PFSK-1 (cell line): ENCODE measurements around the gene THOC7.

Experiments used
- FOXP2 ChIP-seq: optimal IDR thresholded peaks from 2 replicates; pipeline ENCODE3; 2011; ENCODE audit warnings: borderline replicate concordance, control low read depth, inconsistent platforms; ENCODE audit not compliant: insufficient read depth; ENCODE audit errors: extremely low read length, extremely low read depth
- POLR2AphosphoS5 ChIP-seq: IDR thresholded peaks from 2 replicates; pipeline ENCODE4 v1.6.1; 2012; ENCODE audit warnings: low read depth, mild to moderate bottlenecking, control low read depth, low read length, moderate library complexity
- SIN3A ChIP-seq: IDR thresholded peaks from 2 replicates; pipeline ENCODE4 v1.6.1; 2012; ENCODE audit warnings: mild to moderate bottlenecking, low read length, moderate library complexity, borderline replicate concordance; ENCODE audit not compliant: insufficient read depth
- TAF1 ChIP-seq: IDR thresholded peaks from 2 replicates; pipeline ENCODE4 v1.6.1; 2012; ENCODE audit warnings: low read length, control low read depth, borderline replicate concordance; ENCODE audit not compliant: insufficient read depth
- TF ChIP-seq, protein P1 (sequence below), 2 experiments: IDR thresholded peaks; 2 replicates each; pipeline versions ENCODE4 v1.6.1 to v1.8.0; 2011 to 2012; ENCODE audit warnings: low read depth in 2 of 2, low read length in 2 of 2, control low read depth in 1 of 2, inconsistent platforms in 1 of 2, mild to moderate bottlenecking in 1 of 2, moderate library complexity in 1 of 2; ENCODE audit not compliant: insufficient read depth in 1 of 2

DNA sequence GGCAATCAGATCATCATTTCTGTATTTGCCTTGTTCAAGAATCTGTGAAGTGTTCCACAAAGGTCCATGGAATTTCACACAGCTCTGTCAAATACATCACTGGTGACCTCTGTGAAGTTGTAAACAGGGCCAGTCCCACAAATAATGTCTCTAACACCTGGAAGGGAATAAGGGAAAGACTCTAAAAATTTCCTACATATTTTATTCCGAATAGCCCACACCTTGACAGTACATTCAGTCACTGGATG lies 44.5 kb downstream of the THOC7 start, which contains the start of gene C3orf49:
- no peak for TF ChIP-seq POLR2AphosphoS5
- TF ChIP-seq, protein P1, sequence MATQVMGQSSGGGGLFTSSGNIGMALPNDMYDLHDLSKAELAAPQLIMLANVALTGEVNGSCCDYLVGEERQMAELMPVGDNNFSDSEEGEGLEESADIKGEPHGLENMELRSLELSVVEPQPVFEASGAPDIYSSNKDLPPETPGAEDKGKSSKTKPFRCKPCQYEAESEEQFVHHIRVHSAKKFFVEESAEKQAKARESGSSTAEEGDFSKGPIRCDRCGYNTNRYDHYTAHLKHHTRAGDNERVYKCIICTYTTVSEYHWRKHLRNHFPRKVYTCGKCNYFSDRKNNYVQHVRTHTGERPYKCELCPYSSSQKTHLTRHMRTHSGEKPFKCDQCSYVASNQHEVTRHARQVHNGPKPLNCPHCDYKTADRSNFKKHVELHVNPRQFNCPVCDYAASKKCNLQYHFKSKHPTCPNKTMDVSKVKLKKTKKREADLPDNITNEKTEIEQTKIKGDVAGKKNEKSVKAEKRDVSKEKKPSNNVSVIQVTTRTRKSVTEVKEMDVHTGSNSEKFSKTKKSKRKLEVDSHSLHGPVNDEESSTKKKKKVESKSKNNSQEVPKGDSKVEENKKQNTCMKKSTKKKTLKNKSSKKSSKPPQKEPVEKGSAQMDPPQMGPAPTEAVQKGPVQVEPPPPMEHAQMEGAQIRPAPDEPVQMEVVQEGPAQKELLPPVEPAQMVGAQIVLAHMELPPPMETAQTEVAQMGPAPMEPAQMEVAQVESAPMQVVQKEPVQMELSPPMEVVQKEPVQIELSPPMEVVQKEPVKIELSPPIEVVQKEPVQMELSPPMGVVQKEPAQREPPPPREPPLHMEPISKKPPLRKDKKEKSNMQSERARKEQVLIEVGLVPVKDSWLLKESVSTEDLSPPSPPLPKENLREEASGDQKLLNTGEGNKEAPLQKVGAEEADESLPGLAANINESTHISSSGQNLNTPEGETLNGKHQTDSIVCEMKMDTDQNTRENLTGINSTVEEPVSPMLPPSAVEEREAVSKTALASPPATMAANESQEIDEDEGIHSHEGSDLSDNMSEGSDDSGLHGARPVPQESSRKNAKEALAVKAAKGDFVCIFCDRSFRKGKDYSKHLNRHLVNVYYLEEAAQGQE (IDR thresholded peaks at IDR 0.05; ENCODE audit: insufficient read depth in 1 of 2, low read depth in 2 of 2, low read length in 2 of 2): no peak
- TF ChIP-seq TAF1: no peak
- no peak for TF ChIP-seq FOXP2
- no peak for TF ChIP-seq SIN3A
